ENCODE measurements around the gene PDZRN4. TPM values are rescaled to one million over a fixed set of nuclear protein-coding genes. Genes with fewer than 3 reads are reported as not detected.

The PDZRN4 gene
- total and polyA plus RNA-seq, 8 donors, result 0.11 to 0.76 (median 0.34) TPM

- H3K9me3 ChIP-seq, result no peaks in the 10 kb centered on the region
- no peak overlapping the region for H3K4me3 ChIP-seq
- H3K4me1 ChIP-seq, result no peaks in the 10 kb centered on the region
- DNase-seq, result no peak
- no peaks in the 10 kb centered on the region for H3K36me3 ChIP-seq
- intact Hi-C loops (cut with DNase I), result no loop called here
- no peak overlapping the region for H3K27ac ChIP-seq
- TF ChIP-seq CTCF (IDR thresholded peaks at IDR 0.05), result no peak
- no peak for ATAC-seq
- no peaks in the 10 kb centered on the region for H3K27me3 ChIP-seq
Measured at GRCh38 chr12:41213107-41213506, 25.0 kb downstream of the PDZRN4 start.

GRCh38 chr12:41213648-41214047, 25.5 kb downstream of the PDZRN4 start:
- no peaks in the 10 kb centered on the region for H3K4me1 ChIP-seq
- H3K27me3 ChIP-seq, result no peaks in the 10 kb centered on the region
- DNase-seq (no peak), ATAC-seq (no peak)
- no peak overlapping the region for H3K4me3 ChIP-seq
- no peaks in the 10 kb centered on the region for H3K36me3 ChIP-seq
- TF ChIP-seq CTCF (IDR thresholded peaks at IDR 0.05), result no peak
- intact Hi-C loops (cut with DNase I), result no loop called here
- H3K27ac ChIP-seq, result no peak overlapping the region
- H3K9me3 ChIP-seq, result no peaks in the 10 kb centered on the region

- no peak for DNase-seq
- Histone ChIP-seq H3K27ac (no peak overlapping the region), H3K4me1 (no peaks in the 10 kb centered on the region), H3K27me3 (no peaks in the 10 kb centered on the region), H3K4me3 (no peak overlapping the region), H3K36me3 (no peaks in the 10 kb centered on the region), H3K9me3 (no peaks in the 10 kb centered on the region)
- intact Hi-C loops (cut with DNase I), result no loop called here
- no peak for TF ChIP-seq CTCF (IDR thresholded peaks at IDR 0.05)
- no peak for ATAC-seq
Measured at GRCh38 chr12:41217727-41218126, 29.6 kb downstream of the PDZRN4 start.

GRCh38 chr12:41220931-41221330, 32.8 kb downstream of the PDZRN4 start:
- no peak overlapping the region for H3K27ac ChIP-seq
- no peaks in the 10 kb centered on the region for H3K9me3 ChIP-seq
- H3K4me1 ChIP-seq, result no peaks in the 10 kb centered on the region
- no peak overlapping the region for H3K4me3 ChIP-seq
- intact Hi-C loops (cut with DNase I), result no loop called here
- ATAC-seq, result no peak
- H3K27me3 ChIP-seq, result no peaks in the 10 kb centered on the region
- no peaks in the 10 kb centered on the region for H3K36me3 ChIP-seq
- no peak for DNase-seq
- no peak for TF ChIP-seq CTCF (IDR thresholded peaks at IDR 0.05)

GRCh38 chr12:41221491-41221890, 33.4 kb downstream of the PDZRN4 start:
- no peaks in the 10 kb centered on the region for H3K9me3 ChIP-seq
- no peak for DNase-seq
- no peaks in the 10 kb centered on the region for H3K4me1 ChIP-seq
- H3K27me3 ChIP-seq, result no peaks in the 10 kb centered on the region
- intact Hi-C loops (cut with DNase I), result no loop called here
- no peak overlapping the region for H3K27ac ChIP-seq
- no peaks in the 10 kb centered on the region for H3K36me3 ChIP-seq
- ATAC-seq, result no peak
- H3K4me3 ChIP-seq, result no peak overlapping the region
- no peak for TF ChIP-seq CTCF (IDR thresholded peaks at IDR 0.05)

All from left lung (tissue), 10 donors.